Neural progenitor cell (in vitro differentiated cells): Measurements from ENCODE around the gene CCDC28B.

Source experiments
- CTCF ChIP-seq: fragments of 200-600 bp; sonication (generic); IDR thresholded peaks from 2 replicates; pipeline ENCODE4 v1.5.1; 2017; ENCODE audit warnings: antibody characterized with exemption, mild to moderate bottlenecking
- EZH2 ChIP-seq: fragments of 200-600 bp; sonication (generic); IDR thresholded peaks from 2 replicates; pipeline ENCODE4 v1.6.1; 2017; ENCODE audit warnings: antibody characterized with exemption, mild to moderate bottlenecking, moderate library complexity
- EZH2phosphoT487 ChIP-seq: fragments of 200-600 bp; sonication (generic); IDR thresholded peaks from 2 replicates; pipeline ENCODE4 v1.6.1; 2017; ENCODE audit warnings: antibody characterized with exemption

GRCh38 chr1:32205401-32206370 lies 5.3 kb downstream of the CCDC28B start, which contains the start of gene IQCC:
- peak; percentile 38 for TF ChIP-seq CTCF
- TF ChIP-seq EZH2phosphoT487, result no peak
- no peak for TF ChIP-seq EZH2
